Stimulated activated CD4-positive, alpha-beta T cell treated with anti-CD3 and anti-CD28 coated beads, Interleukin-4, amount 100 ng/mL, for 1 hour (primary cell): ENCODE measurements around the gene STK10.

ENCODE experiments used
- DNase-seq: peaks from one replicate; pipeline ENCODE4 v3.0.0-alpha.2; 2020

The STK10 gene

GRCh38 chr5:172105811-172106210, 82.2 kb downstream of the STK10 start:
- no peak for DNase-seq

- no peak for DNase-seq
Measured at GRCh38 chr5:172104801-172105701, 83.0 kb downstream of the STK10 start.

GRCh38 chr5:172104021-172104420, 84.0 kb downstream of the STK10 start:
- no peak for DNase-seq

GRCh38 chr5:172102913-172103626, 85.0 kb downstream of the STK10 start:
- DNase-seq: no peak

- no peak for DNase-seq
Measured at GRCh38 chr5:172102218-172102870, 85.7 kb downstream of the STK10 start.

GRCh38 chr5:172101547-172102217, 86.3 kb downstream of the STK10 start:
- no peak for DNase-seq

- DNase-seq: no peak
Measured at GRCh38 chr5:172098883-172099282, 89.1 kb downstream of the STK10 start.

GRCh38 chr5:172098046-172098445, 90.0 kb downstream of the STK10 start:
- DNase-seq: no peak

GRCh38 chr5:172097356-172097755, 90.7 kb downstream of the STK10 start:
- DNase-seq: no peak

- DNase-seq: no peak
Measured at GRCh38 chr5:172096207-172096940, 91.7 kb downstream of the STK10 start.

GRCh38 chr5:172095368-172096206, 92.4 kb downstream of the STK10 start:
- no peak for DNase-seq

- DNase-seq: no peak
Measured at GRCh38 chr5:172093965-172094364, 94.1 kb downstream of the STK10 start.

- no peak for DNase-seq
Measured at GRCh38 chr5:172093559-172093958, 94.5 kb downstream of the STK10 start.

GRCh38 chr5:172091956-172092732, 95.9 kb downstream of the STK10 start:
- DNase-seq: no peak

GRCh38 chr5:172090976-172091547, 97.0 kb downstream of the STK10 start:
- no peak for DNase-seq

GRCh38 chr5:172089298-172090117, 98.5 kb downstream of the STK10 start:
- no peak for DNase-seq

GRCh38 chr5:172088801-172089200, 99.2 kb downstream of the STK10 start:
- DNase-seq: no peak

- DNase-seq: no peak
Measured at GRCh38 chr5:172086194-172086975, 101.6 kb downstream of the STK10 start.
